Measurements from ENCODE around the gene ZCCHC2.

ZCCHC2 gene

GRCh38 chr18:62512532-62512931 is 10.3 kb upstream of the ZCCHC2 start:
- no peak for DNase-seq (ENCODE audit: low spot score)

- DNase-seq (ENCODE audit: low spot score), result no peak
These were observed 9.8 kb upstream of the ZCCHC2 start for GRCh38 chr18:62512996-62513395.

- no peak for DNase-seq (ENCODE audit: low spot score)
These were observed 8.3 kb upstream of the ZCCHC2 start for GRCh38 chr18:62514570-62514969.

- DNase-seq (ENCODE audit: low spot score), result no peak
These were observed 6.6 kb upstream of the ZCCHC2 start for GRCh38 chr18:62516242-62516641.

- DNase-seq (ENCODE audit: low spot score), result no peak
These were observed 4.1 kb upstream of the ZCCHC2 start for GRCh38 chr18:62518460-62519375.

GRCh38 chr18:62519684-62520083 is 3.1 kb upstream of the ZCCHC2 start:
- DNase-seq (ENCODE audit: low spot score), result no peak

- no peak for DNase-seq (ENCODE audit: low spot score)
These were observed 1.7 kb upstream of the ZCCHC2 start for GRCh38 chr18:62521082-62521481.

GRCh38 chr18:62521593-62521992 is 1.2 kb upstream of the ZCCHC2 start:
- DNase-seq (ENCODE audit: low spot score), result no peak

- no peak for DNase-seq (ENCODE audit: low spot score)
These were observed 684 bp upstream of the ZCCHC2 start for GRCh38 chr18:62522178-62522503.

GRCh38 chr18:62523255-62523588 is 397 bp downstream of the ZCCHC2 start:
- no peak for DNase-seq (ENCODE audit: low spot score)

- peak; percentile 37 for DNase-seq (ENCODE audit: low spot score)
These were observed 1.0 kb downstream of the ZCCHC2 start for GRCh38 chr18:62523631-62524439.

- peak; percentile 71 for DNase-seq (ENCODE audit: low spot score)
These were observed 1.8 kb downstream of the ZCCHC2 start for GRCh38 chr18:62524440-62525200.

- peak; percentile 11 for DNase-seq (ENCODE audit: low spot score)
These were observed 2.8 kb downstream of the ZCCHC2 start for GRCh38 chr18:62525608-62526007.

- peak; percentile 72 for DNase-seq (ENCODE audit: low spot score)
These were observed 3.5 kb downstream of the ZCCHC2 start for GRCh38 chr18:62526098-62527025.

GRCh38 chr18:62529597-62529996 is 6.8 kb downstream of the ZCCHC2 start:
- no peak for DNase-seq (ENCODE audit: low spot score)

GRCh38 chr18:62531078-62531477 is 8.3 kb downstream of the ZCCHC2 start:
- no peak for DNase-seq (ENCODE audit: low spot score)

GRCh38 chr18:62531931-62532330 is 9.1 kb downstream of the ZCCHC2 start:
- no peak for DNase-seq (ENCODE audit: low spot score)

GRCh38 chr18:62536005-62536404 is 13.2 kb downstream of the ZCCHC2 start:
- DNase-seq (ENCODE audit: low spot score), result no peak

GRCh38 chr18:62537042-62537894 is 14.4 kb downstream of the ZCCHC2 start:
- no peak for DNase-seq (ENCODE audit: low spot score)

- no peak for DNase-seq (ENCODE audit: low spot score)
These were observed 15.1 kb downstream of the ZCCHC2 start for GRCh38 chr18:62537946-62538345.

GRCh38 chr18:62538881-62539280 is 16.1 kb downstream of the ZCCHC2 start:
- DNase-seq (ENCODE audit: low spot score), result no peak
